Measurements from ENCODE around the gene SETD5. TPM values are rescaled to one million over a fixed set of nuclear protein-coding genes. Genes with fewer than 3 reads are reported as not detected.

The SETD5 gene
- total RNA-seq, 2 donors from 2014 or later = 103 to 105 TPM

DNA sequence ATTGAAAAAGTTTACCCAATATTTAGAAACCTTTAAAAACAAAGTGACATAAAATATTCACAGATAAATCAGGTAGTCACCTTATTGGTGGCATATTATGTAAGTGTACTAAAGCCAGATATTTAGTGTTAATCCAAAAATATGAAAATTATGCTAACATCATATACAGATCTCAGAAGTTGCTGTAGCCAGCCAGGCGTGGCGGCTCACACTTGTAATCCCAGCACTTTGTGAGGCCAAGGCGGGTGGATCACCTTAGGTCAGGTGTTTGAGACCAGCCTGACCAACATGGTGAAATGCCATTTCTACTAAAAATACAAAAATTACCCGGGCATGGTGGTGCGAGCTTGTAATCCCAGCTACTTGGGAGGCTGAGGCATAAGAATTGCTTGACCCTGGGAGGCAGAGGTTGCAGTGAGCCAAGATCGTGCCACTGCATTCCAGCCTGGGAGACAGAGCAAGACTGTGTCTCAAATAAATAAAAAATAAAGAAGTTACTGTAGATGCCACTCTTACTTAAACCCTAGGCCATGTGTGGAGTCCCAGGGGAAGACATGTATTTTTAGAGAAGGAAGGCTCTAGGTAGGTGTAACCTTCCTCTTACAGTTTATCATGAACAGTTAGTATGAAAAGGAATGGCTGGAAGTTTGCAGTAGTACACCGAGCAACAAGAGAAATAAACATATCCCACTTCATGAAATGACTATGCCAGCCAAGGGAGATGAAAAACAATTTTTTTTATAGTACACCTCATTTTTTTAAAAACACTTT, 9.6 kb downstream of the SETD5 start:
- H3K36me3 Mint-ChIP-seq (ENCODE audit: low read depth) = peaks cover 4% of the 10 kb centered on the region
- ATAC-seq (no peak), DNase-seq (no peak)
- no peaks in the 10 kb centered on the region for H3K27me3 Mint-ChIP-seq
- H3K9me3 ChIP-seq (ENCODE audit: control insufficient read depth, low read length, poor library complexity, severe bottlenecking) = no peaks in the 10 kb centered on the region
- peak overlapping the region; percentile 54 for H3K27ac Mint-ChIP-seq
- H3K4me1 Mint-ChIP-seq = peaks cover 48% of the 10 kb centered on the region
- no peak overlapping the region for H3K4me3 Mint-ChIP-seq

DNA sequence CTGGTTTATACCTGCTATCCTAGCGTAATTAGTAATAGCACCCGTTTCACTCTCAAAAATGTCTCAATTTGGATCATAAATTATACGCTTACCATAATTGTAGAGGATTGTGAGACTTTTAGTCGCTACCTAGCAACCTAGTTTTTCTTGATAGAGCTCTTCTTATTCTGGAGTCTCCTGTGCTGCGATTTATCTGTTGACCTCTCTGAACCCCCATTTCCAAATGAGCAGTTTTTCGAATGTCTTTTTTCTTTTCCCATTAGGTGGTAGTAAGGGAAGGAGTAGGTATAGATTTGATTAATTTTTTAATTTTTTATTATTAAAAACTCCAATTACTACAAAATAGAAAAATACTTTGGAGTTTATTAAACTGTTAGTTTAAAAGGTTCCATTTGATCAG, 10.6 kb downstream of the SETD5 start:
- no peaks in the 10 kb centered on the region for H3K9me3 ChIP-seq (ENCODE audit: control insufficient read depth, low read length, poor library complexity, severe bottlenecking)
- ATAC-seq (no peak), DNase-seq (no peak)
- Mint-ChIP-seq H3K27me3 (no peaks in the 10 kb centered on the region), H3K27ac (no peak overlapping the region), H3K36me3 (ENCODE audit: low read depth) (peaks cover 4% of the 10 kb centered on the region), H3K4me3 (no peak overlapping the region), H3K4me1 (peaks cover 42% of the 10 kb centered on the region)

DNA sequence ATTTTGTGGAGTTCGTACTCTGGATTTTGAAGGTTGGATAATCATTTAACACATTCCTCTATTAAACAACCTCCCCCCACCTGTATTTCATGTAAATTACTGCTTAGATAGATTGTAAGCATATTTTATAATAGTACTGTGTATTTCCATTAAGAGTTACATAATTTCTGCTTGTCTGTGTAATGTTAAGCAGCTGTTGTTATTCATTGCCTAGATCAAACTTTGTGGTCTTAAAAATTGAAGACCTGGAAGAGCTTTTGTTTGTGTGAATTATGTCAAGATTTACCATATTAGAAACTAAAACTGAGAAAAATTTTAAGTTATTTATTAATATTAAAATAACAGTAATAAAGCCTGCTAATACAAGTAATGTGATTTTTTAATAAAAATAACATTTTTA, 11.1 kb downstream of the SETD5 start:
- H3K36me3 Mint-ChIP-seq (ENCODE audit: low read depth) = peaks cover 4% of the 10 kb centered on the region
- ATAC-seq = no peak
- no peaks in the 10 kb centered on the region for H3K27me3 Mint-ChIP-seq
- no peak for DNase-seq
- peak overlapping the region; percentile 70 for H3K27ac Mint-ChIP-seq
- H3K4me3 Mint-ChIP-seq = no peak overlapping the region
- H3K9me3 ChIP-seq (ENCODE audit: control insufficient read depth, low read length, poor library complexity, severe bottlenecking) = no peaks in the 10 kb centered on the region
- H3K4me1 Mint-ChIP-seq = peaks cover 44% of the 10 kb centered on the region

DNA sequence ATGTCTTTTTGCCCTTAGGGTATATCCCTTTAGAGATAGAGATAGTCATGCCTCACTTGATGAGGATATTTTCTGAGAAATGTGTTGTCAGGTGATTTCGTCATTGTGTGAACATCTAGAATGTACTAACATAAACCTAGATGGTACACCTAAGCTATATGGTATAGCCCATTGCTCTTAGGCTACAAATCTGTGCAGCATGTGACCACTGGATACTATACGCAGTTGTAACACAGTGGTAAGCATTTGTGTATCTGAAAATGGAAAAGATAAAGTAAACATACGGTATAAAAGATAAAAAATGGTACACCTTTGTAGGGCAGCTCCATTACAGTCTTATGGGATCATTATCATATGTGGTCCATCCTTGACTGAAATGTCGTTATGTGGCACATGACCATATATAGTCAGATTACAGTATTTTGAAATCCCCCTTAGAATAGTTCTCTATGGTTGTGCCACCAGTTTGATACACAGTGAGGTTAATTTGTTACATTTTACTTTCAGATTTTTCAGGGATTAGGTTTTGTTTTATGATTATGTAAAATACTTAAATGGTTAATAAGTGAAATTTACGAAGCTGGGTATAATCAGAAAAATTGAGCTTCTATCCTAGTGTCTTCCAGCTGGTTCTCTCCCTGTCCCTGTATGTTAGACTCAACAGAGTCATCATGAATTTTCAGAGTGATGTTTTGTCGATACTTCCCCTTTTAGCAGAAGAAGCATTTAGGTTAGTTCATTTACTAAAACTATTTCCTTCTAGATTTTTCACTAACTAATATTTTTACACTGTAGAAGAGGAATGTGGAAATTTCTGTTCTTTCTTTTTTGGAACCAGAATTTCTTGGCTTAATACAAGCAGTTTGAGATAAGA, 12.8 kb downstream of the SETD5 start:
- H3K9me3 ChIP-seq (ENCODE audit: control insufficient read depth, low read length, poor library complexity, severe bottlenecking) = no peaks in the 10 kb centered on the region
- DNase-seq (no peak), ATAC-seq (peak; percentile 47)
- Mint-ChIP-seq H3K36me3 (ENCODE audit: low read depth) (peaks cover 4% of the 10 kb centered on the region), H3K4me3 (no peak overlapping the region), H3K4me1 (peaks cover 42% of the 10 kb centered on the region), H3K27ac (peak overlapping the region; percentile 49), H3K27me3 (no peaks in the 10 kb centered on the region)

DNA sequence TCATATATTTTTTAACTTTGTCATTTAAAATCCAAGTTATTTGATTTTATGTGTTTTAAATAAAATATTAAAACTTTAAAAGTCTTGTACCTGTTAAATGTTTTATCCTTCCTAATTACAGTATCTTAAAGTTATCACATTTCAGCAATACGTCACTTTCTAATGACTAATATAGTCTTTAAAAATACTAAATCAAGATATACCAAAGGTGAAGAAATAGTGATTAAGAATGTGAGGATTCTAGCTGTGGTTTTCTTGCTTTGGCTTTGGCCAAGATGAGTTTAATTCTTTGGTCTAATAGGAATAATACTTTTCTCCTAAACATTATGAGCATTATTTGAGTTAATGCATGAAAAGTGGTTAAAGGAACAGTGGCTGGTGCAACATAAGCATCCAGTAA, 13.9 kb downstream of the SETD5 start:
- no peaks in the 10 kb centered on the region for H3K9me3 ChIP-seq (ENCODE audit: control insufficient read depth, low read length, poor library complexity, severe bottlenecking)
- ATAC-seq (no peak), DNase-seq (no peak)
- Mint-ChIP-seq H3K4me3 (no peak overlapping the region), H3K27ac (peak overlapping the region; percentile 49), H3K4me1 (peaks cover 43% of the 10 kb centered on the region), H3K27me3 (no peaks in the 10 kb centered on the region), H3K36me3 (ENCODE audit: low read depth) (peaks cover 6% of the 10 kb centered on the region)

DNA sequence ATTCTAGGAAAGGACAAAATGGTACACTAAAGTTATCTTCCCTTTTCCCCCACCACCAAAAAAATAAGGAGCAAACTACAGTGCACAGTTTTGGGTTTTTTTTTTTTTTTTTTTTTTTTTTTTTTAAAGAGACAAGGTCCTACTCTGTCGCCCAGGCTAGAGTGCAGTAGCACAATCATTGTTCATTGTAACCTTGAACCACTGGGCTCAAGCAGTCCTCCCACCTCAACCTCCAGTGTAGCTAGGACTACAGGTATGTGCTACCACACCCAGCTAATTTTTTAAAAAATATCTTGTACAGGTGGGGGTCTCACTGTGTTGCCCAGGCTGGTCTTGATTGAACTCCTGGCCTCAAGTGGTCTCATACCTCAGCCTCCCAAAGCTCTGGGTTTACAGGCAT, 14.9 kb downstream of the SETD5 start:
- H3K36me3 Mint-ChIP-seq (ENCODE audit: low read depth) = peaks cover 6% of the 10 kb centered on the region
- peak overlapping the region; percentile 43 for H3K27ac Mint-ChIP-seq
- no peak for DNase-seq
- no peaks in the 10 kb centered on the region for H3K9me3 ChIP-seq (ENCODE audit: control insufficient read depth, low read length, poor library complexity, severe bottlenecking)
- peaks cover 40% of the 10 kb centered on the region for H3K4me1 Mint-ChIP-seq
- no peaks in the 10 kb centered on the region for H3K27me3 Mint-ChIP-seq
- ATAC-seq = no peak
- peak overlapping the region; percentile 43 for H3K4me3 Mint-ChIP-seq

DNA sequence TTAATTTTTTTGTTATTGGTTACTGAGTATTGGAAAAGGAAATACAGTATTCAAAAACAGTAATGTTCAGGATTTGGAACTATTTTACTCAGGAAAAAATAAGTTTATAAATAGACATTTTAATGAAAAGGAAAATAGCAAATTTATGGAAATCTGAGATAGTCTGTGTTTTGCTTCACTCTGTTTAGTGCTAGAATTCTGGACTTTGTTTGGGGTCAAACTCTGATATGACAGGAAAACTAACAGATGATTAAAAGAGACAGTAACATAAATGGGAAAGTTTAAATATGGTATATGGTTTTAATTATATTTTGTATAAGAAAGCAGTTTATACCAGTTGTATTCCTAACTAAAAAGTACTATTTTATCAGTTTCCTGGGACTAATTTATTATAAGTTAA, 17.4 kb downstream of the SETD5 start:
- Mint-ChIP-seq H3K27me3 (no peaks in the 10 kb centered on the region), H3K36me3 (ENCODE audit: low read depth) (peaks cover 2% of the 10 kb centered on the region), H3K4me3 (no peak overlapping the region), H3K27ac (no peak overlapping the region), H3K4me1 (peaks cover 33% of the 10 kb centered on the region)
- no peaks in the 10 kb centered on the region for H3K9me3 ChIP-seq (ENCODE audit: control insufficient read depth, low read length, poor library complexity, severe bottlenecking)
- ATAC-seq (no peak), DNase-seq (no peak)

DNA sequence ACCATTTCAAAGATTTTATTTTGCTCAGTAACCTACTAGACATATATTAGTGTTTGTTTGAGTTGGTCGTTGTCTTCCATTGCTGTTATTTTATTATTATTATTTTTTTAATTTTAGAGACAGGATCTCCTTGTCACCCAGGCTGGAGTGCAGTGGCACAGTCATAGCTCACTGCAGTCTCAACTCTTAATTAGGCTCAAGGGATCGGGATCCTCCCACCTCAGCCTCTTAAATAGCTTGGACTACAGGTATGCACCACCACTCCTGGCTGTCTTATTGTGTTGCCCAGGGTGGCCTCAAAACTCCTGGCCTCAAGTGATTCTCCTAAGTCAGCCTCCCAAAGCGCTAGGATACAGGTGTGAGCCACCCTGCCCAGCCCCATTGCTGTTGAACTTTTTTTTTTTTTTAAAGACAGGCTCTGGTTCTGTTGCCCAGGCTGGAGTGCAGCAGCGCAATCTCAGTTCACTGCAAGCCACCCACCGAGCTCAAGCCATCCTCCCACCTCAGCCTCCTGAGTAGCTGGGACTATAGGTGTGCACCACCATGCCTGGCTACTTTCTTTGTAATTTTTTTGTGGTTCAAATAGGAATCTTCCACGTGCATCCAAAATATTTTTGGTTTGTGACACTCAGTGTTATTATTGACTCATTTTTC, 18.2 kb downstream of the SETD5 start:
- ATAC-seq (no peak), DNase-seq (no peak)
- Mint-ChIP-seq H3K27ac (peak overlapping the region; percentile 85), H3K4me3 (no peak overlapping the region), H3K4me1 (peaks cover 34% of the 10 kb centered on the region), H3K27me3 (no peaks in the 10 kb centered on the region), H3K36me3 (ENCODE audit: low read depth) (peaks cover 2% of the 10 kb centered on the region)
- H3K9me3 ChIP-seq (ENCODE audit: control insufficient read depth, low read length, poor library complexity, severe bottlenecking) = no peaks in the 10 kb centered on the region

DNA sequence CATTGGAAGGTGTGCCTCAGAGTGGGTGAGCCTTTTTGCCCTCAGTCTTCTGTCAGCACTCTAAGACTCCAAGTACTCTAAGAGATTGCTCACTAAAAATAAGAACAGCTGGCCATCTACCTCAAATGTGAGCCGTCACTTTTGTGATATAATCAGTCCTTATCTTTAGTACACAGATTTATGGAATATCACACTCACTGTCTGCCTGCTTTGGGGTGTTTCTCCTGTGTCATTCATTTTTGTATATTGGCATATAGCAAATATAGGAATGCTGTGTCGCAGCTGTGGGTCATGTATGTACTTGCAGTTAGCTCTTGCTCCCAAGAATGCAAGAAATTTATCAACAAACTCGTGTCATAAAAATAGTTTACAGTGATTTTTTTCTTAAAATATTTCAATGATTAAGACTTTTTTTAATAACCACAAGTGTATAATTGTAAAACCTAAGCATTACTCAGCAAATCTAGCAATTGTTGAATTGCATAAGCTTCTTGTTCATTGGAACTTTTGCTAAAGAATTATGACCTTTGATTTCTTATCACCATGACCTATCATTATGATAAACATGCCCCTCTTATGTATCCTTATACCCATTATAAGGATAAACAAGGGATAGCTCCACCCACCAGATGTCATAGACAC, 18.8 kb downstream of the SETD5 start:
- H3K9me3 ChIP-seq (ENCODE audit: control insufficient read depth, low read length, poor library complexity, severe bottlenecking) = no peaks in the 10 kb centered on the region
- no peak for ATAC-seq
- Mint-ChIP-seq H3K4me1 (peaks cover 38% of the 10 kb centered on the region), H3K27me3 (no peaks in the 10 kb centered on the region), H3K4me3 (no peak overlapping the region), H3K36me3 (ENCODE audit: low read depth) (peaks cover 2% of the 10 kb centered on the region), H3K27ac (peak overlapping the region; percentile 85)
- no peak for DNase-seq

DNA sequence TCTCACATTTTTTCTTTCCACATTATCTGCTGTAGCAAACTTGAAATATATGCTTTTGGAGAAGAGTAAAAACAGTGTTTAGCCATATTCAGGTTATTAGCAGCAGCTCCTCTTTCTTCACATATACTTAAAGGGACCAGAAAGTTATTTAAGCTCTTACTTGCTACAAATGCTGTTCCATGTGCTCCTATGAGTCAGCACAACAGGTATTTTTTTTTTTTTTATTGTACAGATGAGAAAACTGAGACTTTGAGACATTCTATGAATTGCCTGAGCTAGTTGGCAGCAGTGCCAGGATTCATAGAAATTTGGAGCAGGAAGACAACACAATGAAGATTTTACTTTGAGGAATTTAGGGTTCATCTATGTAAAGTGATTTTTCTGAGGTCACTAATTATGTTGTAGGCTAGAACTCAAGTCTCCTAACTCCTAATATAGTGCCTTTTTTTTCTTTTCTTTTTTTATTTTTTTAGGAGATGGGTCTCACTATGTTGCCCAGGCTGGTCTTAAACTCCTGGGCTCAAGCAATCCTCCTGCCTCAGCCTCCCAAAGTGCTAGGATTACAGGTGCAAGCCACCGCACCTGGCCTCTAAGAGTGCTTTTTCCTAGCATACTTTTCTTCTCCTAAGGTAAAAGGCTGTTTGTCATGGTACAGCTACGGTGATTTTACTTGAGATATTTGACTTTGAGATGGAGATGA, 23.6 kb downstream of the SETD5 start:
- peaks cover 36% of the 10 kb centered on the region for H3K4me1 Mint-ChIP-seq
- H3K36me3 Mint-ChIP-seq (ENCODE audit: low read depth) = peaks cover 2% of the 10 kb centered on the region
- H3K27me3 Mint-ChIP-seq = no peaks in the 10 kb centered on the region
- no peak for DNase-seq
- no peak for ATAC-seq
- H3K27ac Mint-ChIP-seq = peak overlapping the region; percentile 87
- H3K4me3 Mint-ChIP-seq = peak overlapping the region; percentile 47
- no peaks in the 10 kb centered on the region for H3K9me3 ChIP-seq (ENCODE audit: control insufficient read depth, low read length, poor library complexity, severe bottlenecking)

DNA sequence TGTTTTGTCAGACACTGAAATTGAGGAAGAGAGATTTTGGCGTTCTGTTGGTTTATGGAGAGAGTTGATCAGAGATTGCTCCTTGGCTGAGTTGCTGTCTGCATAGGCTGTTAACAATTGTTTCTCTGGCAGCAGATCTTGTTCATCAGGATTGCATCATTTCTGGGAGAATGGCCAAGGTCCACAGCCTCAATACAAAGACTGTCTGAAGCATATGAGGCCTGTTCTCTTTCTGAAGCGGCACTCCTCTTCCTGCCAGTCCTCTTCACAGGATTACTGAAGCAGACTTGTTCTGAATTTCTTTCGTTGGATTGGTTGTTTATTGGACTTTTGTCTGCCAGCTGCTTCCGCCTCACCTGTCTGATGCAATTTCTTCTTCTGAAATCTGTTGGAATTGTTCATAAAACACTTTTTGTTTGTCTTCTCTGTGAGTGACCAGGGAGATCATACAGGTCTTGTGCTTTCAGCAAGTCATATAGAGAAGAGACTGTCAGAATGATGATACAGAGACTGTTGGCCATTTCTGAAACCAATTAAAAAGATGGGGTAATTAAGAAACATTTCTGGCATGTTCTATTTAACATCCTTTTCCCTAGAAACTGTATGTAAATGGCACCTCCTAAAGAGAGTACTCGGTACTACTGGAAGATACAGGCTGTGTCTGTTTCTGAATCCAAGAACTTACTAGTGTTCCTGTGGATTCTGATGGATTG, 25.5 kb downstream of the SETD5 start:
- no peak for DNase-seq
- Mint-ChIP-seq H3K4me3 (no peak overlapping the region), H3K27ac (peak overlapping the region; percentile 89), H3K27me3 (no peaks in the 10 kb centered on the region), H3K36me3 (ENCODE audit: low read depth) (peaks cover 2% of the 10 kb centered on the region), H3K4me1 (peaks cover 32% of the 10 kb centered on the region)
- no peaks in the 10 kb centered on the region for H3K9me3 ChIP-seq (ENCODE audit: control insufficient read depth, low read length, poor library complexity, severe bottlenecking)
- peak; percentile 88 for ATAC-seq

DNA sequence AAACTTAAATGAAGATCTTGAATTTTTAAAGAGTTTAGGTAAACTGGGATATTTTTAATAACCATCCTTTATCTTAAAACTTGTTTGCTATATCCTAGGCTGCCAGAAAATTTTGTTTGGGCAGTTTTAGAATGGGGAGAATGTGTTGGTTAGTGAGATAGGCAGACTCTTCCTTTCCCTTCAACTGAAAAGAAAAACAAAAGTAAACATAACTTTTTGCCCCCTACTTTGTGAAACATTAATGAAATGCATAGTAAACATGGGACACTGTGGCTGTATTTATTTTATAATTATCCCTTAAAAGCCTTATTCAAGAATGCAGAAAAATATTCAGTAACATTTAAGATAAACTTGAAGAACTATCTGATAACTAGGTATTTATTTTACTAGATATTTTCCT, 31.0 kb downstream of the SETD5 start:
- Mint-ChIP-seq H3K4me3 (no peak overlapping the region), H3K27me3 (no peaks in the 10 kb centered on the region), H3K4me1 (peaks cover 12% of the 10 kb centered on the region), H3K27ac (peak overlapping the region; percentile 79), H3K36me3 (ENCODE audit: low read depth) (peaks cover 2% of the 10 kb centered on the region)
- H3K9me3 ChIP-seq (ENCODE audit: control insufficient read depth, low read length, poor library complexity, severe bottlenecking) = no peaks in the 10 kb centered on the region
- DNase-seq (no peak), ATAC-seq (no peak)

All from T-helper 17 cell (primary cell).